ENCODE measurements around the gene TRIM44. TPM values are rescaled to one million over a fixed set of nuclear protein-coding genes. Genes with fewer than 3 reads are reported as not detected.

Gene TRIM44
- total RNA-seq, 2 experiments from 2014 or later, result 37.4 to 40.1 TPM

DNA sequence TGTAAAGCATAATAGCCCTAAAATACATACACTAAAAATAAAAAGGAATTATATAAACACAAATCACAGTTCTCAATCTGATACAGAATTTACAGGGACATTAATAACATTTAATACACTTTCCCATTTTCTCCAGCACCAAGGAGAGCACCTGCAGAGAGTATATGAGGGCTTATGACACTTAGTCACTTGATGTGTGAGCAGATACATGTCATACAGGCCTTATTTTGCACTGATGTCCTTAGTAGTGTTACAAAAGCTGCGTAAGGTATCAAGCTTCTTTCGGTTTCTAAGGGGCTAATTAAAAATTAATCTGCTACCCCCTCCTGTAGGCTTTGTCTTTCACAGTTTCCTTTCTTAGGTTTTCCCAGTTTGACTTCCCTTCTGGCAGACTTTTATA is 61.3 kb downstream of the TRIM44 start:
- intact Hi-C loops (cut with micrococcal nuclease), result no loop called here
- Mint-ChIP-seq H3K4me1 (ENCODE audit: low read depth) (peaks cover 20% of the 10 kb centered on the region), H3K36me3 (ENCODE audit: low read depth) (peaks cover 37% of the 10 kb centered on the region), H3K27me3 (no peaks in the 10 kb centered on the region), H3K9me3 (peaks cover 7% of the 10 kb centered on the region), H3K27ac (no peak overlapping the region), H3K4me3 (no peak overlapping the region)
- ChIA-PET POLR2A (no interaction called here), CTCF (interaction anchor here (1.1 kb wide), 1 partner anchor 8 kb away, joined by 3 read pairs; no protein-coding TSS in a partner anchor)
- TF ChIP-seq, protein P1, sequence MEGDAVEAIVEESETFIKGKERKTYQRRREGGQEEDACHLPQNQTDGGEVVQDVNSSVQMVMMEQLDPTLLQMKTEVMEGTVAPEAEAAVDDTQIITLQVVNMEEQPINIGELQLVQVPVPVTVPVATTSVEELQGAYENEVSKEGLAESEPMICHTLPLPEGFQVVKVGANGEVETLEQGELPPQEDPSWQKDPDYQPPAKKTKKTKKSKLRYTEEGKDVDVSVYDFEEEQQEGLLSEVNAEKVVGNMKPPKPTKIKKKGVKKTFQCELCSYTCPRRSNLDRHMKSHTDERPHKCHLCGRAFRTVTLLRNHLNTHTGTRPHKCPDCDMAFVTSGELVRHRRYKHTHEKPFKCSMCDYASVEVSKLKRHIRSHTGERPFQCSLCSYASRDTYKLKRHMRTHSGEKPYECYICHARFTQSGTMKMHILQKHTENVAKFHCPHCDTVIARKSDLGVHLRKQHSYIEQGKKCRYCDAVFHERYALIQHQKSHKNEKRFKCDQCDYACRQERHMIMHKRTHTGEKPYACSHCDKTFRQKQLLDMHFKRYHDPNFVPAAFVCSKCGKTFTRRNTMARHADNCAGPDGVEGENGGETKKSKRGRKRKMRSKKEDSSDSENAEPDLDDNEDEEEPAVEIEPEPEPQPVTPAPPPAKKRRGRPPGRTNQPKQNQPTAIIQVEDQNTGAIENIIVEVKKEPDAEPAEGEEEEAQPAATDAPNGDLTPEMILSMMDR (IDR thresholded peaks at IDR 0.05), result no peak
- no peak for DNase-seq
- ATAC-seq, result no peak

DNA sequence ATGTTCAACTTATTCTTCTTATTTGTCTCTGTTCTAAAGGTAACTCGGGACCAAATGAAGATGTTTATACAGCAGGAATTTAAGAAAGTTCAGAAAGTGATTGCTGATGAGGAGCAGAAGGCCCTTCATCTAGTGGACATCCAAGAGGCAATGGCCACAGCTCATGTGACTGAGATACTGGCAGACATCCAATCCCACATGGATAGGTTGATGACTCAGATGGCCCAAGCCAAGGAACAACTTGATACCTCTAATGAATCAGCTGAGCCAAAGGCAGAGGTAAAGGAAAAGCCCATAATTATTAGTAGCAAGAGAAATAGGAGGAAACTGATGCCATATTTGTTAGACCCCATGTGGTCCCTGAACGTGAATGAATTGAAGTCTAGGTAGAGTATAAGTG is 63.3 kb downstream of the TRIM44 start:
- POLR2A ChIA-PET, result no interaction called here
- ATAC-seq, result no peak
- TF ChIP-seq, protein P1 (IDR thresholded peaks at IDR 0.05), result no peak
- H3K9me3 Mint-ChIP-seq, result peaks cover 16% of the 10 kb centered on the region
- no peak overlapping the region for H3K4me3 Mint-ChIP-seq
- no peak overlapping the region for H3K27ac Mint-ChIP-seq
- CTCF ChIA-PET, result interaction anchor here (0.5 kb wide), 1 partner anchor 17 kb away, joined by 3 read pairs; no protein-coding TSS in a partner anchor
- DNase-seq, result no peak
- H3K36me3 Mint-ChIP-seq (ENCODE audit: low read depth), result peaks cover 52% of the 10 kb centered on the region
- intact Hi-C loops (cut with micrococcal nuclease), result no loop called here
- peaks cover 18% of the 10 kb centered on the region for H3K4me1 Mint-ChIP-seq (ENCODE audit: low read depth)
- H3K27me3 Mint-ChIP-seq, result no peaks in the 10 kb centered on the region

DNA sequence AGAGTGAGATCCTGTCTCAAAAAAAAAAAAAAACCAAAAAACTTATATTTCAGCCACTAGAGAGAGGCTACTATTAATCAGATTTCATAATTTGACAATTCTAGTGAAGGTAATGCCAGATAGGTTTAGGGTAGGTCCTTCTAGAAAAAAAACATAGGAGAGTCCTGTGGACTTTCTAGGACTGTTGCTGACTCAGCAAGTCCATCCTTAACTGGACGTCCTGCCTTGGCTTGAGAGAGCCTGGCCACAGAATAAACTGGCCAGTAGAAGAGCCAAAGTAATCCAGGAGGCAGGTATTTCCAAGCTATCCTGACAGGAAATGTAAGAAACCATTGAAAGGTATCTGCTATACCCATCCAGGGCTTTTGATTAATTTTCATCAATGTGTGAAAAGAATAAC is 64.6 kb downstream of the TRIM44 start:
- H3K27ac Mint-ChIP-seq, result no peak overlapping the region
- intact Hi-C loops (cut with micrococcal nuclease), result no loop called here
- H3K27me3 Mint-ChIP-seq, result no peaks in the 10 kb centered on the region
- DNase-seq (no peak), ATAC-seq (no peak)
- H3K9me3 Mint-ChIP-seq, result peaks cover 16% of the 10 kb centered on the region
- ChIA-PET CTCF (no interaction called here), POLR2A (no interaction called here)
- peaks cover 11% of the 10 kb centered on the region for H3K4me1 Mint-ChIP-seq (ENCODE audit: low read depth)
- TF ChIP-seq, protein P1 (IDR thresholded peaks at IDR 0.05), result no peak
- H3K36me3 Mint-ChIP-seq (ENCODE audit: low read depth), result peaks cover 52% of the 10 kb centered on the region
- no peak overlapping the region for H3K4me3 Mint-ChIP-seq

DNA sequence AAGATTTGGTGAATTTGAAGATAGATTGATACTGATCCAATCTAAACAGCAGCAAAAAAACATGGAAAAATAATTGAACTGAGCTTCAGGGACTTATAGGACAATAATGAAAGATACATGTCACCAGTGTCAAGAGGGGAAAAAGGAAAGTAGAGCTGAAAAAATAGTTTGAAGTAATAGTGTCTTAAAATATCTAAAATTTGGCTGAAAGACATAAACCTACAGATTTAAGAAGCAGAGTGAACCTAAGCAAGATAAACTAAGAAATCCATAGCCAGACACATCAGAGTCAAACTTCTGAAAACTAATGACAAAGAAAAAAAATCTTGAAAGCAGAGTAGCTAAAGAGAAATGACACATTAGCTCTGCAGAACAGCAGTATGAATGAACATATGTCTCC is 67.7 kb downstream of the TRIM44 start:
- Mint-ChIP-seq H3K27me3 (no peaks in the 10 kb centered on the region), H3K36me3 (ENCODE audit: low read depth) (peaks cover 64% of the 10 kb centered on the region), H3K4me3 (no peak overlapping the region), H3K27ac (no peak overlapping the region), H3K4me1 (ENCODE audit: low read depth) (peaks cover 12% of the 10 kb centered on the region), H3K9me3 (peaks cover 22% of the 10 kb centered on the region)
- ChIA-PET POLR2A (no interaction called here), CTCF (interaction anchor here (0.8 kb wide), 1 partner anchor 51 kb away, joined by 3 read pairs; no protein-coding TSS in a partner anchor)
- ATAC-seq (no peak), DNase-seq (no peak)
- TF ChIP-seq, protein P1 (IDR thresholded peaks at IDR 0.05), result no peak
- intact Hi-C loops (cut with micrococcal nuclease), result no loop called here

DNA sequence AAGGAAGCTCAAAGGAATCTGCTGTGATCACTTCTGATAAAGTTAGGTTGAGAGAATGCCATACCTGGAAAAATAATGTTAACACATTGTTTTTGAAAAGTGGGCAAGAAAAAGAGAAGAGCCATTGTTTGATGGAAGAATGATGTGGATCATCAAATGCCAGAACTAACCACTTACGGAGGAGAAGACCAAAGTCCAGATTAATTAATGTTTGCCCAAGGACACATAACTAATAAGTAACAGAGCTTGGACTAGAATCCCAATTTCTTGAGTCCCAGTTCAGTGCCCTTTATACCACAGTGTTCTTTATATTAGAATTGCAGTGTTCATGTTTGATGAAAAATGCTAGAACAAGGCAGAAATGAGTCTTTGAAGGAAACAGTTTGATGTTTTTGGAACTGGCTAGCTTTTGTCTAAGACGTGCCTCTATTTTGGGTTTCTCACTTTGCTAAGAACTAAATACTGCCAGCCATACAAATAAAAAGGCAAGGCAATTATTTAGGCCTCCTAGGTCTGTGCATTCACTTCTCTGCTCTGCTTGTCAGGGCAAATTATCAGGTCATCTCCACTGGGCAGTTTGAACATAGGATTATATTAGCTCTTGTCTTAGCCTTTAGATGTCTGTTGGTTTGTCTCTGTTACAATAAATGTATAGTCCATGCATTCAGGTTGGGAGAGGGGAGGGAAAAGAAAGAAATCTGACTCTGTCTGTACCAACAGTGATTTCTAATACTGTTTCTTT is 72.3 kb downstream of the TRIM44 start:
- ATAC-seq (no peak), DNase-seq (no peak)
- TF ChIP-seq, protein P1 (IDR thresholded peaks at IDR 0.05), result no peak
- Mint-ChIP-seq H3K27me3 (no peaks in the 10 kb centered on the region), H3K36me3 (ENCODE audit: low read depth) (peaks cover 54% of the 10 kb centered on the region), H3K27ac (no peak overlapping the region), H3K4me1 (ENCODE audit: low read depth) (peaks cover 19% of the 10 kb centered on the region), H3K9me3 (peaks cover 9% of the 10 kb centered on the region), H3K4me3 (no peak overlapping the region)
- intact Hi-C loops (cut with micrococcal nuclease), result no loop called here
- CTCF ChIA-PET, result no interaction called here
- POLR2A ChIA-PET, result no interaction called here

Measured in activated CD8-positive, alpha-beta T cell treated with anti-CD3 and anti-CD28 coated beads for 36 hours (primary cell).